Kidney (tissue), 14 donors: ENCODE results near the gene SETD1B. TPM values are rescaled to one million over a fixed set of nuclear protein-coding genes. Genes with fewer than 3 reads are reported as not detected.

ENCODE experiments used
- DNase-seq, 5 donors: peaks; one replicate each; pipeline ENCODE4 v3.0.0-alpha.2; 2013 to 2020
- FAIRE-seq: peaks from 2 replicates; lab custom pipeline; 2012; peaks lifted over from hg19 to GRCh38; lab: Jason Lieb, UNC
- H3K27ac ChIP-seq, 2 donors: one replicate each; pipeline ENCODE4 v1.7.0; 2013; ENCODE audit warnings: low read depth in 2 of 2, low read length in 2 of 2, inconsistent platforms in 1 of 2
- H3K27me3 ChIP-seq: one replicate; pipeline ENCODE4 v1.7.1; 2013; ENCODE audit warnings: low read length, inconsistent platforms; ENCODE audit not compliant: control insufficient read depth, insufficient read depth
- H3K36me3 ChIP-seq, 3 donors: one replicate each; pipeline versions ENCODE4 v1.7.0 to v1.7.1; 2013; ENCODE audit warnings: low read length in 3 of 3, control low read depth in 1 of 3, inconsistent platforms in 1 of 3; ENCODE audit not compliant: insufficient read depth in 3 of 3, control insufficient read depth in 2 of 3
- H3K4me1 ChIP-seq, 3 donors: one replicate each; pipeline versions ENCODE4 v1.7.0 to v1.7.1; 2013; ENCODE audit warnings: low read length in 3 of 3, inconsistent platforms in 1 of 3, low read depth in 1 of 3; ENCODE audit not compliant: control insufficient read depth in 2 of 3, insufficient read depth in 2 of 3
- H3K4me3 ChIP-seq, 3 donors: one replicate each; pipeline versions ENCODE4 v1.7.0 to v1.8.1; 2013; ENCODE audit warnings: low read length in 3 of 3, control low read depth in 1 of 3, inconsistent platforms in 1 of 3
- H3K9ac ChIP-seq, 3 donors: one replicate each; pipeline versions ENCODE4 v1.7.0 to v1.7.1; 2013; ENCODE audit warnings: low read length in 3 of 3, control low read depth in 1 of 3, inconsistent platforms in 1 of 3
- H3K9me3 ChIP-seq, 3 donors: one replicate each; pipeline versions ENCODE4 v1.7.0 to v1.7.1; 2013; ENCODE audit warnings: low read length in 3 of 3, control low read depth in 1 of 3, inconsistent platforms in 1 of 3; ENCODE audit not compliant: control insufficient read depth in 2 of 3, insufficient read depth in 1 of 3
- intact Hi-C: fragments of 100-400 bp; cut with DNase I; formaldehyde crosslinking; loops from one replicate; pipeline ENCODE4 v1.11.1; 2022
- polyA plus RNA-seq: library from polyadenylated mRNA; stranded (reverse); fragments of 350-450 nt; fragmentation: Illumina TruSeq; extraction: RNeasy Lipid Tissue Mini Kit (QIAGEN cat#74804); gene quantifications from one replicate; pipeline ENCODE4 v1.2.3, GENCODE V29; 2014; ENCODE audit warnings: low read depth, low replicate concordance; ENCODE audit not compliant: insufficient read depth
- total RNA-seq: library from RNA; stranded (reverse); fragmentation: NEBNext Ultra II Directional; extraction: Animal tissue kit (Norgen Biotek cat#: 25700); gene quantifications from one replicate; pipeline ENCODE4 v1.2.1, GENCODE V29; 2021
- TF ChIP-seq, protein P1 (sequence below): IDR thresholded peaks from 3 replicates; pipeline ENCODE4 v1.5.1; 2012; ENCODE audit warnings: mild to moderate bottlenecking, moderate library complexity, borderline replicate concordance; ENCODE audit not compliant: insufficient read depth; ENCODE audit errors: extremely low read depth
- donor health status: control.
- donor health status: control.
- donor health status: control.
- donor health status: control.
- donor health status: control.
- donor health status: DM: yes; HTN: yes; CAD: no.
- donor health status: Normal renal cell carcinoma (clear cell type).

Gene SETD1B
- total and polyA plus RNA-seq, 2 donors from 2014 or later, result 3.5 to 34.5 TPM

DNA sequence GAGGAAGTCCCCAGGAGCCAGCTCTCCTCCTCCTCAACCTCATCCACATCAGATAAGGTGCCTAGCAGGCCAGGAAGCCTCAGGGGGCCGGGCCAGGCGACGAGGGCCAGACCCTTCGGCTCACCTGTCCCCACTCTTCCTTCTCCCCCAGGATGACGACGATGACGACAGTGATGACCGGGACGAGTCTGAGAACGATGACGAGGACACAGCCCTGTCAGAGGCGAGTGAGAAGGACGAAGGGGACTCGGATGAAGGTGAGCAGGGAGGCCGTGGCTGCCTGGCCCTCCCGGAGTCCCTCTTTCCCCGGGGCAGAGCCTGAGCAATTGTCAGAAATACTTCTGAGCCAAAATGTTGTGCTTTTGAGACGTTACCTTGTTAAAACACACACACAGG, 13.8 kb downstream of the SETD1B start:
- Histone ChIP-seq H3K9me3 (no peaks in the 10 kb centered on the region), H3K4me1 (peaks cover 0 to 12% (median 6%) of the 10 kb centered on the region in 3 donors), H3K9ac (no peak overlapping the region), H3K36me3 (peaks cover 12 to 51% (median 43%) of the 10 kb centered on the region in 3 donors), H3K4me3 (no peak overlapping the region), H3K27ac (no peak overlapping the region), H3K27me3 (no peaks in the 10 kb centered on the region)
- DNase-seq (no peak), FAIRE-seq (no peak)
- intact Hi-C loops, result no loop called here
- TF ChIP-seq, protein P1, sequence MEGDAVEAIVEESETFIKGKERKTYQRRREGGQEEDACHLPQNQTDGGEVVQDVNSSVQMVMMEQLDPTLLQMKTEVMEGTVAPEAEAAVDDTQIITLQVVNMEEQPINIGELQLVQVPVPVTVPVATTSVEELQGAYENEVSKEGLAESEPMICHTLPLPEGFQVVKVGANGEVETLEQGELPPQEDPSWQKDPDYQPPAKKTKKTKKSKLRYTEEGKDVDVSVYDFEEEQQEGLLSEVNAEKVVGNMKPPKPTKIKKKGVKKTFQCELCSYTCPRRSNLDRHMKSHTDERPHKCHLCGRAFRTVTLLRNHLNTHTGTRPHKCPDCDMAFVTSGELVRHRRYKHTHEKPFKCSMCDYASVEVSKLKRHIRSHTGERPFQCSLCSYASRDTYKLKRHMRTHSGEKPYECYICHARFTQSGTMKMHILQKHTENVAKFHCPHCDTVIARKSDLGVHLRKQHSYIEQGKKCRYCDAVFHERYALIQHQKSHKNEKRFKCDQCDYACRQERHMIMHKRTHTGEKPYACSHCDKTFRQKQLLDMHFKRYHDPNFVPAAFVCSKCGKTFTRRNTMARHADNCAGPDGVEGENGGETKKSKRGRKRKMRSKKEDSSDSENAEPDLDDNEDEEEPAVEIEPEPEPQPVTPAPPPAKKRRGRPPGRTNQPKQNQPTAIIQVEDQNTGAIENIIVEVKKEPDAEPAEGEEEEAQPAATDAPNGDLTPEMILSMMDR, result no peak

DNA sequence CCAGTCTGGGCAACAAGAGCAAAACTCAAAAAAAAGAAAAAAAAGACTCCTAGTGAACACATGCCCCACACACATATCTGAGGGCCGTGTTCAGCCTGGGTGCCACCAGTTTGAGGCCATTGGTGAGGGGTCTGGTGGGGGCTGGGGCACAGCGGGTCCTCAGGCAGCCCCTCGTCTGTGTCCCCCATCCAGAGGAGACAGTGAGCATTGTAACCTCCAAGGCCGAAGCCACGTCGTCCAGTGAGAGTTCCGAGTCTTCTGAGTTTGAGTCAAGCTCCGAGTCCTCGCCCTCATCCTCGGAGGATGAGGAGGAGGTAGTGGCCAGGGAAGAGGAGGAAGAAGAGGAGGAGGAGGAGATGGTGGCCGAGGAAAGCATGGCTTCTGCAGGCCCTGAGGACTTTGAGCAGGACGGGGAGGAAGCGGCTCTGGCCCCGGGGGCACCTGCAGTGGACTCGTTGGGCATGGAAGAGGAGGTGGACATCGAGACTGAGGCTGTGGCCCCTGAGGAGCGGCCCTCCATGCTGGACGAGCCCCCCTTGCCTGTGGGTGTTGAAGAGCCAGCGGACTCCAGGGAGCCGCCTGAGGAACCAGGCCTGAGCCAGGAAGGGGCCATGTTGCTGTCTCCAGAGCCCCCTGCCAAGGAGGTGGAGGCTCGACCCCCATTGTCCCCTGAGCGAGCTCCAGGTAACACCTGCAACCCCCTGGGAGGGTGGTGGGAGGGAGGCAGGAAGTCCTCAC, 15.6 kb downstream of the SETD1B start:
- H3K4me1 ChIP-seq, result no peaks in the 10 kb centered on the region
- DNase-seq, result no peak
- no peaks in the 10 kb centered on the region for H3K9me3 ChIP-seq
- FAIRE-seq, result no peak
- H3K4me3 ChIP-seq, result no peak overlapping the region
- intact Hi-C loops, result no loop called here
- H3K27me3 ChIP-seq, result no peaks in the 10 kb centered on the region
- peaks cover 14 to 50% (median 49%) of the 10 kb centered on the region in 3 donors for H3K36me3 ChIP-seq
- no peak overlapping the region for H3K27ac ChIP-seq
- no peak overlapping the region for H3K9ac ChIP-seq
- TF ChIP-seq, protein P1, result no peak

DNA sequence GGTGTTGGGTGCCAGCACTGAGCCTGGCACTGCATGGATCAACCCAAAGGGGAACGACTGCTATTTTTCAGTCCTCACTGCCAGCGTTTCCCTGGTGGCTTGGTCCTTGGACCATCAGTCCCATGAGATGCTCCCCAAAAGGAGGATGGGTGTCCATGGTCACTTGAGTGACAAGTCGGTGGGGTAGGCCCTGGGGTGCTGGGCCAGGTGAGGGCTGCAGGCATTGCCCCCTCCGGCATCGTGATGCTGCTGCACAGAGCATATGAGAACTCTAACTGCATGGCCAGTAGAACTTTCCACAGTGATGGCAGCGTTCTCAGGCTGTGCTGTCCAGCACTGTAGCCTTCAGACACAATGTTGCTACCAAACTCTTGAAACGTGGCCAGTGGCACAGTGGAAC, 16.2 kb downstream of the SETD1B start:
- no peak overlapping the region for H3K9ac ChIP-seq
- H3K4me3 ChIP-seq, result no peak overlapping the region
- H3K27ac ChIP-seq, result no peak overlapping the region
- H3K9me3 ChIP-seq, result no peaks in the 10 kb centered on the region
- intact Hi-C loops, result no loop called here
- no peaks in the 10 kb centered on the region for H3K27me3 ChIP-seq
- TF ChIP-seq, protein P1, result no peak
- DNase-seq, result no peak
- H3K36me3 ChIP-seq, result peaks cover 14 to 47% (median 45%) of the 10 kb centered on the region in 3 donors
- no peaks in the 10 kb centered on the region for H3K4me1 ChIP-seq
- FAIRE-seq, result no peak
